GM12891 (cell line): ENCODE results near the gene DLG4.
"Not testable (repeated sequence)": the region's sequence is repeated elsewhere in the genome, so short reads cannot be mapped to it uniquely, and the experiment has no call there.

Experiments
- DNase-seq: peaks from one replicate; pipeline ENCODE4 v3.0.0; 2011; ENCODE audit warnings: low spot score; ENCODE audit not compliant: insufficient read length
- FAIRE-seq: peaks from 2 replicates; lab custom pipeline; 2011; peaks lifted over from hg19 to GRCh38; lab: Jason Lieb, UNC
- PAX5 ChIP-seq: IDR thresholded peaks from 2 replicates; pipeline ENCODE4 v1.6.1; 2011; ENCODE audit warnings: low read length, moderate library complexity, mild to moderate bottlenecking; ENCODE audit not compliant: insufficient read depth, severe bottlenecking
- POLR2A ChIP-seq: IDR thresholded peaks from 2 replicates; pipeline ENCODE4 v1.6.1; 2011; ENCODE audit warnings: low read depth, low read length, control low read depth
- POLR2AphosphoS5 ChIP-seq: IDR thresholded peaks from 2 replicates; pipeline ENCODE4 v1.6.1; 2011; ENCODE audit warnings: low read depth, low read length, control low read depth
- POU2F2 ChIP-seq: IDR thresholded peaks from 2 replicates; pipeline ENCODE4 v1.6.1; 2011; ENCODE audit warnings: low read depth, mild to moderate bottlenecking, control low read depth, low read length, moderate library complexity
- SPI1 ChIP-seq: IDR thresholded peaks from 2 replicates; pipeline ENCODE4 v1.6.1; 2011; ENCODE audit warnings: low read depth, low read length, control low read depth
- TAF1 ChIP-seq: IDR thresholded peaks from 2 replicates; pipeline ENCODE4 v1.6.1; 2011; ENCODE audit warnings: low read depth, low read length, control low read depth

DLG4 gene

GRCh38 chr17:7250695-7251627, 31.3 kb upstream of the DLG4 start:
- no peak for TF ChIP-seq PAX5
- TF ChIP-seq TAF1, result no peak
- TF ChIP-seq POLR2A, result no peak; the same call in 1 of the 2 replicates
- no peak for TF ChIP-seq POU2F2
- FAIRE-seq (peak; percentile 83), DNase-seq (no peak)

- no peak for FAIRE-seq
- TF ChIP-seq SPI1 (peak; percentile 72), TAF1 (no peak)
- DNase-seq, result no peak
Observed at GRCh38 chr17:7249830-7250229, 30.2 kb upstream of the DLG4 start.

DNA sequence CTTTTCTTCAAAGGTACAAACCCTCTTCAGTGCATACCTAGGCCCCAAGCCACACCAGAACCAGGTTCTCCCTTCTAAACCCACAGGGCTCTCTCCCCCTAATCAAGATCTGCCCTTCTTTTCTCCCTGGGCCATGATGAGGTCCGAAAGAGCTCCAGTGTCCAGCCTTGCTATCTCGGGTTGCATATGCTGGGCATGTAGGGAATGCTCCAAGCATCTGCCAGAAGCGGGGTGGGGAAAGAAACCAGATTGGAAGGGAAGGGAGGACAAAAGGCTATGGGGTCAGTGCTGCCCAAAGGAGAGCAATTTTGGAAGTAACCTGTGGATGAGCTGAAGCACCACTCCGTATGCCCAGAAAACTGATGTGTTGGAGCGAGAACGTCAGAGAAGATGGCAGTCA, 29.6 kb upstream of the DLG4 start:
- FAIRE-seq, result no peak
- DNase-seq, result no peak
- TF ChIP-seq SPI1 (no peak), POU2F2 (no peak), POLR2A (no peak)

- TF ChIP-seq SPI1 (no peak), TAF1 (no peak), POLR2AphosphoS5 (no peak), POLR2A (no peak), PAX5 (no peak)
- DNase-seq (no peak), FAIRE-seq (no peak)
Observed at GRCh38 chr17:7248796-7249195, 29.2 kb upstream of the DLG4 start.

DNA sequence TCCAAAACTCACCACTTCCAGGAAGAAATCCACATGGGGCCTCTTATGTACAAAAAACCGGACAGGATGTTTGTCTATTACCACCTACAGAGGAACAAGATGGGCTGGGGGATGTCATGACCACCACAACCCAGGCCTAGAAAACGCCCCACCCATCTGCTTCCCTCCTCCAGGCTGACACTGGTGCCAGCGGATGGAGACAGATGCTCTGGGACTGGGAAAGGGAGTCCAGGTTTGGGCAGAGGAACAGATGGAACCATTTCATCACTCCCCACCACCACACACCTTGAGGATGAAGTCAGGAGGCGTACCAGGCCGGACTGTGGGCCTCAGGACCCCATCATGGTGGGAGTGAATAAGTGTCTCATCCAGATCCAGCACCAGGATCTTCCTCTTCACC, 27.1 kb upstream of the DLG4 start:
- TF ChIP-seq POU2F2 (no peak), PAX5 (no peak), SPI1 (no peak), TAF1 (no peak), POLR2A (no peak), POLR2AphosphoS5 (no peak)
- DNase-seq (no peak), FAIRE-seq (peak; percentile 13)

DNA sequence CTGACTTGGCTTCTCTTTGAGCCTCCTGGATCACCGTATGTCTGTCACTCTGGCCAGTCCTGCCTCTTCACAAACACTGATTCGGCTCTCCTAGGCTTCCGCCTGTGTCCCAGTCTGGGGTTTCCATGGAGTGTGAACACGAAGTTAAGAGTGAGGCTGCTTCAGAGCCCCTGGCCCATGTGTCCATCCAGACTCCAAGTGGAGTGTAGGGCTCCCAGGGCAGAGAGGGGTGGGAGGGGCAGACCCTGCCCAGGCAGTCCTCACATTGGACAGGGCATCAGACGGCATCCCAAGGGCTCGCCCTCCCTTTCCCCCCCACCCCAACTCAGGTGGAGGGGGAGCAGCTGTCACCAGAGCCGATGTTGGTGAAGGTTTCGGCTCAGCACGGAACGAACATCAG, 24.2 kb upstream of the DLG4 start:
- FAIRE-seq, DNase-seq: not testable (repeated sequence)

DNA sequence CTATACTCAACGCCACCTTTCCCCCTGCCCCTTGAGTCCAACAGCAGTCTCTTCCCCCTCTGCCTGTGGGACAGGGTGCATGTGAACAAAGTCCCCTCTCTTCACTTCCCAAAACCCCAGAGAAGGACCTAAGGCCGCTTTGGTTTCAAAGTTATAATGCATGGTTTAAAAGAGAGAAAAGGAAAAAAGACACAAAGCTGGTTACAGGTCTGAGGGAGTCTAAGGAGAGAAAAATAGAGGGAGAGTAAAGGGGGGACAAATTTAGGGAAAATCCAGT, 23.8 kb upstream of the DLG4 start:
- no peak for TF ChIP-seq POU2F2
- TF ChIP-seq POLR2A, result no peak
- TF ChIP-seq TAF1, result no peak
- TF ChIP-seq SPI1, result no peak
- no peak for TF ChIP-seq POLR2AphosphoS5
- no peak for TF ChIP-seq PAX5
- DNase-seq (no peak), FAIRE-seq (no peak)

GRCh38 chr17:7242717-7243452, 23.2 kb upstream of the DLG4 start:
- FAIRE-seq, result no peak

DNA sequence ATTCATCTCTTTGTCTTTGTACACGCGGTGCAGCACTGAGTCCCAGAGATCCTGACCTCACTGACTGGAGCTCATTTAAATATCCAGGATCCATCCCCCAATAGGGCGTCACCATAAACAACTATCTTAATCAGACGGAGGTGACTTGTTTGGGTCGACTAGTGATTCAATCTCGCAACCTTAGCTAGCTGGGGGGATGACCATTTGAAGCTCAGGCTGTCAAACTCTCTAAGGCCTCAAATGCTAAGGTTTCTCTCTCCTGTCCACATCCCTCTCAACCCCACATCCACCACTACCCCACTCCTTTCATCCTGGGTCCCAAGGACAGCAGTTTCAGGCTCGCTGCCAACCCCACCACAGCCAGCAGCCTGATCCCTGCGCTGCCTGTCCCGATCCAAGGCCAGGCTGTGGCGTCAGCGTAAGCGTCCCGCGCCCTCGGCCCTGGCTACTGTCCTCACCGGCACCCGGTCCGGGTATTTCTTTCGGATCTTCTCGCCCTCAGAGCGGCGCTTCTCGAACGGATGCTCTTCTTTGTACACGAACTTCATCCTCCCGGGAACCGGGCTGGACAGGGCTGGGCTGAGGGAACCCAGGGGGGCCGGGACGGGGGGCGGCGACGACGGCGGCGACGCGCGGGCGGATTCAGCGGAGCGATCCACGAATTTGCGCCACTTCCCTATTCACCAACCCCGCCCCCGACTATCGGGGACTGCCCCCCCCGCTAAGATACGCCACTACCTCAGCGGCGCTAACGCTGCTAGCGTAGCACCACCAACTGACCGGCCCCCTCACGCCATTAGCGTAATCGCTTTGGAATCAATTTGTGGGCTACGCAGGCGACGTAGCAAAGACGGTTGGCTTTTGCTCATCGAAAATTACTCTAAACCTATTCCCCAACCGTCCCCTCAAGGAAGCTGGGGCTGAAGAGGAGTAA, 22.4 kb upstream of the DLG4 start, which contains the start of gene GABARAP:
GABARAP (minus strand) TSS at position 667 of the 934 bp plus-strand sequence; CDS start at position 548, 119 bp downstream.
- peak; percentile 89 for TF ChIP-seq SPI1
- 0 out of 2 replicates have a peak, but pooled peaks have one; percentile 28 for TF ChIP-seq POLR2AphosphoS5
- peak; percentile 35; the same call in 1 of the 2 replicates for TF ChIP-seq TAF1
- TF ChIP-seq POU2F2, result 0 out of 2 replicates have a peak, but pooled peaks have one; percentile 24
- TF ChIP-seq POLR2A, result no peak
- FAIRE-seq, result peak; percentile 99
- DNase-seq, result peak; percentile 59

More at GRCh38 chr17:7242717-7243452, 23.2 kb upstream of the DLG4 start:
- DNase-seq, result peak; percentile 89
- TF ChIP-seq PAX5 (no peak), POLR2AphosphoS5 (peak; percentile 85), POU2F2 (peak; percentile 85; the same call in 1 of the 2 replicates), POLR2A (peak; percentile 71; the same call in 1 of the 2 replicates), SPI1 (no peak; the same call in 1 of the 2 replicates), TAF1 (no peak)
